ENCODE data around the gene FAM83C.

FAM83C gene

DNA sequence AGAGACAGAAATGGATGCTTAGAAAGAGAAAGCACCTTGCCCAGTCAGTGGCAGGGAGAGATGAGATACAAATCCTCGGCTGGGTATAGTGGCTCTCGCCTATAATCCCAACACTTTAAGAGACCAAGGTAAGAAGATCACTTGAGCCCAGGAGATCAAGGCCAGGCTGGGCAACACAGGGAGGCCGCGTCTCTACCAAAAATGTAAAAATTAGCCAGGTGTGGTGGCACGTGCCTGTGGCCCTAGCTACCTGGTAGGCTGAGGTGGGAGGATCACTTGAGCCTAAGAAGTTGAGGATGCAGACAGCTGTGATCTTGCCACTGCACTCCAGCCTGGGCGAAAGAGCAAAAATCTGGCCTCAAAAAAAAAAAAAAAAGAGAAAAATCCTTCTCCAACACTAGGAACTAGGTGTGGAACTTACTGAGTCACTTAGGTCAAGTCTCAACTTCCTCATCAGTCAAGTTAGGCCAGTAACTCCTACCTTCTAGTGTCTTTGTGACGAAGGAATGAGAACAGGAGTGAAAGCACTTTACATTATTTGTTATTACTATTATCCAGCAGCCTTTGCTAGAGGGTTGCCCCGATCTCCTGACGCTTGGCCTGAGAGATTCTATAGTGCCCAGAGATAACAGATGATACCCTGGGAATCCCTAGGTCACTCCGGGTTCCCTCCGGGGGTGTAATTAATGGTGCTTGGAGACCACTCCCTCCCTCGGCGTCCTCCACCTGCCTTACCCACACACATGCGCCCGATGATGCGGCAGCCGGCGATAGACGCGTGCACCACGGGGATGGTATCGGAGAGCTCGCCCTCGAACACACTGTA is 8.6 kb downstream of the FAM83C start:
- no peak for DNase-seq (ENCODE audit: low read depth)

DNA sequence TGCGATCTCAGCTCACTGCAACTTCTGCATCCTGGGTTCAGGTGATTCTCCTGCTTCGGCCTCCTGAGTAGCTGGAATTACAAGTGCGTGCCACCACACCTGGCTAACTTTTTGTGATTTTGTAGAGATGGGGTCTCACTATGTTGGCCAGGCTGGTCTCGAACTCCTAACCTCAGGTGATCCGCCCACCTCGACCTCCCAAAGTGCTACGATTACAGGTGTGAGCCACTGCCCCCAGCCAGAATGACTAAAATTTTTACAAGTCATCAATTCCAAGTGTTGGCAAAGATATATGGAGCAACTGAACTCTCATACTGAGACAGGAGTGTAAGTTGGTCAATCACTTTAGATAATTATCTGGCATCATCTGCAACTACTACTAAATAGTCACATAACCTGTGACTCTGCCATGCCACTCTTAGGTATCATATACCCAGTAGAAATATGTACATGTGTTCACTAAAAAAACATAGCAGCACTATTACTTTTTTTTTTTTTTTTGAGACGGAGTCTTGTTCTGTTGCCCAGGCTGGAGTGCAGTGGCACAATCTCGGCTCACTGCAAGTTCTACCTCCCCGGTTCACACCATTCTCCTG is 10.6 kb downstream of the FAM83C start:
- no peak for DNase-seq (ENCODE audit: low read depth)

DNA sequence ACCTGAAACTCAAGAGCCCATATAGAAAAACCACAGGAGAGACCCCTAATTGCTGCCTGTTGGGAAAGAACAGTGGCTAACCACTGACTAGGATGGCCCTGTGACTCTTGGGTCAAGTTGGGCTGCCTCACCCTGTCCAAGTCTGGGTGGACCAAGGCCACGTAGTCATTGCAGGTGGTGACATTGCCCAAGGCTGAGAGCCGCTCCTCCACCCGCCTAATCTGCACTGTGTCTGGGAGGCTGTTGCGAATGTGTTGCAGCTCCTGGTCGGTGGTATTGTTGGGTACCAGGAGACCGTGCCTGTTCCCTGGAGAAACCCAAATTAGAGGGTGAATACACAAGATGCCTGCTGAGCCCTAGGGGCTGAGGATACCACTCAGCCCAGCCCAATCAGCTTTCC is 11.7 kb downstream of the FAM83C start:
- no peak for DNase-seq (ENCODE audit: low read depth)

DNA sequence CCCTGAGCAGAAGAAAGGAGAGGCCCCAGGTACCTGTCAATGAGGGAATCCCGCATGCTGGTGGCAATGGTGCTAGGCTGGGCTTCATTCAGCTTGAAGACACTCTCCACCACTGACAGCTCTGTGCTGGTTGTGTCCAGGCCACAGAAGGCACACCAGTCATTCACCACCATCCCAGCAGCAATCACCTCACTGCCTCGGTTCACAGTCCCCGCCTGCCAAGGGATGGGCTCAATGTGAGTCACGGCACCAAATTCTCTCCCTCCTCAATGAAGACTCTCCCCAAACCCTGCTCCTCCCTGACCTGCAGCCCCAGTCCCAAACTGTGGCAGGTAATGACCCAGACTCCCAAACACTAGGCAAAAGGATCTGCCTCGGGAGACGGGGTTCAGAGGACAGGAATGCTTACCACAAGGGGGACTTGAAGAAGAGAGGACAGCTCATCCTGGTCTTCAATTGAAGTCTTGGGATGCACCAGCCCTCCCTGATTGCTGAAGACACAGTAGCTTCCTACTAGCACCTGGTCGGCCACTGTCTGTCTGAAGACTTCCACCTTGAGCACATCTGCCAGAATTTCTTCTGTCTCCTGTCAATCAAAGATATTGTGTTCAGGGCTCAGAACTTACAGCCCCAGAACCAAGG is 12.6 kb downstream of the FAM83C start:
- DNase-seq (ENCODE audit: low read depth), result no peak

- no peak for DNase-seq (ENCODE audit: low read depth)
Measured at GRCh38 chr20:35279040-35279439, 13.2 kb downstream of the FAM83C start.

GRCh38 chr20:35277531-35278395 is 14.5 kb downstream of the FAM83C start, which contains the start of gene MMP24OS:
Gene MMP24OS (minus strand): TSS chr20:35278122. CDS start chr20:35277929, 193 bp downstream.
- peak; percentile 80 for DNase-seq (ENCODE audit: low read depth)

DNA sequence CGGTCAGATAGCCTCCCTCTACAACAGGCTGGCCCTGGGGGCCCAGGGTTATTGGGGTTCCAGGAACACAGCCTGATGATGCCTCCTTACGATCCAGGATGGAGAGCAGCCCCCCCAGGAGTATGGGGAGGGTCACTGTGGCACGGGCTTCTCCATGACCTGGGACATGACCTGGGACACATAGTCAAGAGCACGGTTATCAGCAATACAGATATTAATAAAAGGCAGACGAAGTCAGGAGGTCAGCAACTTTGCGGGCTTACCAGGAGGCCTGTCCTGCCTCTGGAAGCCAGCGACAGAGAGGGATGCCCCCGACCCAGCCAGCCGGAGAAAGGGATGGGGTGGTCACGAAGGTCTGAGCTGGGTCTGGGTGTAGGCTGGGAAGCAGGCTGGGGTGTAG is 15.1 kb downstream of the FAM83C start:
- no peak for DNase-seq (ENCODE audit: low read depth)

DNA sequence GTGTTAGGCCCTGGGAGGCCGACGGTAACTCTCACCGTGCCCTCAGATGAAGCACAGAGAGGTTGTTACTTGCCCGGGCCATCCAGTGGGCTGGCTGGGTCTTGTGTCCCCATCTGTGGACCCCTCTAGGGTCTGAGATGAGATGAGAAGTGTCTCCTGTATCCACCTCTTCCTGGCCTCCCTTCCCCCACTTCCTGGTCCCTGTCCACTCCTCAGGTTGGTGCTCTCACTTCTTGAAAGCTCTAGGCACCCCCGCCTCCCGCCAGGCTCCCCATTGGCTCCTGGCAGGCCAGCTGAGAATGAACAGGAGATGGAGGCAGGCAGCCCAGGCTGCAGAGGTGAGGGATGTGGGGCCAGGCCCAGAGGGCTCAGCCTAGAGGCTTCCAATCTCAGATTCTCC is 15.8 kb downstream of the FAM83C start:
- DNase-seq (ENCODE audit: low read depth), result no peak

- no peak for DNase-seq (ENCODE audit: low read depth)
Measured at GRCh38 chr20:35275741-35276251, 16.4 kb downstream of the FAM83C start.

GRCh38 chr20:35274172-35275092 is 17.8 kb downstream of the FAM83C start:
- no peak for DNase-seq (ENCODE audit: low read depth)

DNA sequence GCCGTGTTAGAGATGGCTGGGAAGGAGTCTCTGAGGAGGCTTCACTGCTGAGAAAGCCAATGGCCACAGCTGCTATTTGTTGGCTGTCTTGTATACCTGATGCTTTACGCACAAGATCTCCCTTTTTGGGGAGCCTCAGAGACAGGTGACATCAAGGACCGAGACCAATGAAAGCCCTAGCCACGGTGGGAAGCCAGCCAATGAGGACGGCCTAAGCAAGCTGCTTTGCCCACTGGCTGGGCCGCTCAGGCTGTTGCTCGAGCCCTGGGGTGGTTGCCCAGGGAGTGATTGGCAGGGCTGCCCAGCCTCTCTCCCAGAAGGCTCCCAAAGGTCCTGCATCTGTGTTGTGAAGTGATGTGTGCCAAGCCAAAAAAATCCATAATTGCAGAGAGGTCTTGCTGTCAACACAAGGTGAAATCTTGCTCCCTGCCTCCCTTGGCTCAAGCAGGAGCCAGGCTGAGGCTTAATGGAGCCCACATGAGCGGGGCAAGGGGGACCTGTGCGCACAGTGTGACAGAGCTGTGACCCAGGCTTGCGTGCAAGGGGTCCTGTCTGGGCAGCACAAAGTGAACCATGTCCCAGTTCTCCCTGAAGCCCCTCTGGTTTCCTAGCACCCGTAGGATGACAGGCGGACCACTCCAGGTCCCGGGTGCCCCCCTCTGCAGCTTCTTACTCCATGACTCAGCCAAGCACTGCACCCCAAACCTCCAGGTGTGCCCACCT is 18.6 kb downstream of the FAM83C start:
- DNase-seq (ENCODE audit: low read depth), result no peak

DNA sequence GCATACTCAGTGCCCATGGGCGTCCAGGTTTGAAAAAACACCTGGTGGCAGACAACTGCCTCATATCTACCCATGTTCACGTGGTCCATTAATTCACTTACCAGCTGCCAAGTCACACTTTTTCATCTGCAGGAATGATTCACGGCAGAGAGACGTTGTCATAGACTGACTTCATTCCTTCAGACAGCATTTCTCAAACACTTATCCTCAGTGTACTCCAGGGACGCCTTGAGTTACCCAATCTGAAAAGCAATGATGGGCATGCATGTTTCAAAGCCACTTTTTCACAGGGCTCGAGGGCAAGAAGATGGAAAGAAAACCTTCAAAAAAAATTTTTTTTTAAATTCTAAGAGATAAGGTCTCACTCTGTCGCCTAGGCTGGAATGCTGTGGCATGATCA is 20.3 kb downstream of the FAM83C start:
- DNase-seq (ENCODE audit: low read depth), result no peak

DNA sequence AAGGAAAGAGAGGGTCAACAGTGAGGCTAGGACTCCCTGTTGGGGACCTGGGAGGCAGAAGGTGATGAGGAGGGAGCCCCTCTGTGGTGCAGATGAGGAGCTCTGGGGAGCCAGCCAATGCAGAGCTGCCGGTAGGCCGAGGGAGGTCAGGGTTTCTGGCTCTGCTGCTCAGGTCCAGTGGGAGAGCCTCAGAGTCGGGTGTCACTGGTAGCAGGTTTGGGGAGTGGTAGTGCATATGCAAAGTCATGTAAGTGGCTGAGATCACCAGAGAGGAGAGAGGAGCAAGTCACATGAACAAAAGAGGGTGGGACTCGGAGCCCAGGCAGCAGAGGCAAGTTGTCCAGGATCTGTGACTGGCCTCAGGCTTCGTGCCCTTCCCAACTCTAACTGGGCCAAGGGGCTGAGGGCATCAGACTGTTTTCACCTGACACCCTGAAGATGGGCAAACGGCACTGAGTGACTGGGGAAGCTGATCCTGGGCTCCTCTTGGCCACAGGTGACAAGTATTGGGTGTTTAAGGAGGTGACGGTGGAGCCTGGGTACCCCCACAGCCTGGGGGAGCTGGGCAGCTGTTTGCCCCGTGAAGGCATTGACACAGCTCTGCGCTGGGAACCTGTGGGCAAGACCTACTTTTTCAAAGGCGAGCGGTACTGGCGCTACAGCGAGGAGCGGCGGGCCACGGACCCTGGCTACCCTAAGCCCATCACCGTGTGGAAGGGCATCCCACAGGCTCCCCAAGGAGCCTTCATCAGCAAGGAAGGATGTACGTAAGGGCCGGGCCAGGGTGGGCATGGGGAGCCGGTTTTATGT is 20.9 kb downstream of the FAM83C start:
- DNase-seq (ENCODE audit: low read depth), result no peak

DNA sequence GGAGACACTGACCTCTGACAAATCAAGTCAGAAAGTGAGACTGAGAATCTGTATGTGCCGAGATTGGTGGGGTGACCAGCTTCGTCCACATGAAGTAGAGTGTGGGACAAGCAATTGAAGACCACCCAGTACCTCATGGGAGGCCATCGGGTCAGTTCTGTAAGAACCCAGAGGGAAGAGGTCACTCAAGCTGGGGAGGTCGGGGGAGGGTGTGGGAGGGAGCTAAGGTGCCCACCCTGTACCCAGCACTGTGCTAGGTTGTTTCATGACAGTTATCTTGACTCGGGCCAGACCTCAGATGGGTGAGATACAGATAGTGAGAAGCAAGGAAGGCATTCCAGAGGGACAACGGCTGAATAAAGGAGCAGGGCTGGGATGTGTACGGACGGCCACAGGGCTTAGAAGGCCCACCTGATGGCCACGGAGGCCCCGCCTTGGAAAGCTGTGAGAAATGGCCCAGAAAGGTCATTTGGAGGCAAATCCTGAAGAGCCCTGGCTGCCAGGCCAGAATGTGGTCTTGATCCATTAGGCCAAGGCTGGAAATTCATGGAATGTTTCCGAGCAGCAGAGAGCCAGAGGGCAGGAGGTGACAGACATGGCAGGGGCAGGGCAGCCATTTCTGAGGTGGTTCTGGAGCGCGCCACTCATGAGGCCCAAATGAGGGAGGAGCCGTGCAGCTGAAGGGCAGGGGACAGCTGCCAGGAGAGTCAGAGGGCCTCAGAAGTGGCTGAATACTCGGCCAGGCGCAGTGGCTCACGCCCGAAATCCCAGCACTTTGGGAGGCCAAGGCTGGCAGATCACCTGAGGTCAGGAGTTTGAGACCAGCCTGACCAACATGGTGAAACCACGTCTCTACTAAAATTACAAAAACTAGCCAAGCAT is 22.0 kb downstream of the FAM83C start:
- no peak for DNase-seq (ENCODE audit: low read depth)

DNA sequence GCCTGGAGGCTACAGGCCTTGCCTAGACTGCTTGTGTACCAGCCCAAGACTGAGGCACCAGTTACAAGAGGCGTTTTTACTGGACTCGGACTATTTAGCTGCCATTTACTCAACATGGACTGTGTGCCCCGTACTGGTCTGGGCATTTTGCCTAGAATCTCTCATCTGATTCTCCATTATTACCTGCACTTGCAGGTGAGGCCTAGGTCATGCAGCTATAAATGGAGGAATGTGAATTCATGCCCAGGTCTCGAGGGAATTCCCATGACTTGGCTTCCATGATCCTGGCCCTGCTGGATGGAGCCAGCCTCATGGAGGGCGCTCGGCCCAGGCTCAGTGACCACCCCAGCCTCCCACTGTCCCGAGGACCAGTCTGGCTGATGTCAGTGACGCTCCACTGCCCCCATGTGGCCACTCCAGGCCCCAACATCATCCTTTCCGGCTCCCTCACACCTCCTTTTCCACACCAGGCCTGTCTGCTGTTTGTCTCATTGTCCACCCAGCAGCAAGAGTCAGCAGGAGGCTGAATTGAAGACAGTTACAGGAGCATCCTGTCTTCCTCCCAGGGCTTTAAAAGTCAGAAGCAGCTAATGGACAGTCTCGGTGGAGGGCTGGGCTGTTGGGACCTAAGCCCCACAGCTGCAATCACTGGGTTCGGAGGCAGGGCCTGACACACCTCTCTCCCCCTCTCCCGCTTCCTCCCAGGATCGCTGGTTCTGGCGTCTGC is 23.0 kb downstream of the FAM83C start:
- DNase-seq (ENCODE audit: low read depth), result no peak

DNA sequence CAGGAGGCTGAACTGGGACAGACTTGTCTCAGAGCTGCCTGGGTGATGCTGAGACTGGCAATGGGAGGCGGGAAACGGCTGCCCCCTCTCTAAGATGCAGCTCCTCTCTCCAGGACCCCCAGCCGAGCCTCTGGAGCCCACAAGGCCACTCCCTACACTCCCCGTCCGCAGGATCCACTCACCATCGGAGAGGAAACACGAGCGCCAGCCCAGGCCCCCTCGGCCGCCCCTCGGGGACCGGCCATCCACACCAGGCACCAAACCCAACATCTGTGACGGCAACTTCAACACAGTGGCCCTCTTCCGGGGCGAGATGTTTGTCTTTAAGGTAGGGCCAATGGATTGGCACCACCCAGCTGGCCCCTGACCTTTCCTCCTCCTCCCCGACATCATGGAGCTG is 25.1 kb downstream of the FAM83C start:
- no peak for DNase-seq (ENCODE audit: low read depth)

DNA sequence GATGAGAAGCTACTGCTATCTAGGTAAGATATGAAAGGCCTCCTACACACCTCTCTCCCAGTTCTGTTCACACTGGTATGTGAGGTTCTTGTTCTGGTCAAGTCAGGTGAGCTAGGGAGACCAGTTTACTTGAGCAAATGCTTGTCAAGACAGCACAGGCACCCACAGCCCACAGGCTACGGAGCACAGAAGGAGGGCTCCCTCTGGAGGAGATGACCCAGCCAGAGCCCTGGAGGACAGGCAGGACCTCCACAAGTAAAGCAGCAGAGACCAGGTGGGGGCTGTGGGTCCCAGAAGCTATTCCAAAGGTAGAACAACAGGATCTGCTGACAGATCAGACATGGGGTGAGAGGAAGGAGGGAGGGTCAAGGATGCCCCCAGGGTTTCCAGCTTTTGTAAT is 27.5 kb downstream of the FAM83C start:
- DNase-seq (ENCODE audit: low read depth), result no peak

Data from stimulated activated CD8-positive, alpha-beta memory T cell treated with anti-CD3 and anti-CD28 coated beads, Interleukin-12 subunit alpha, Interleukin-12 subunit beta, amount 100 ng/mL, for 4 hours (primary cell).